GM13976 (cell line): Measurements from ENCODE around the gene TMEM131.

Experiments
- DNase-seq: peaks from one replicate; pipeline ENCODE4 v3.0.0; 2012; ENCODE audit warnings: low spot score
- in situ Hi-C: fragments of 300-500 bp; cut with MboI; formaldehyde crosslinking; loops from one replicate; pipeline ENCODE4 v1.12.0; 2022; ENCODE audit warnings: low sequenced_read_pairs, mixed read lengths, inconsistent platforms; ENCODE audit not compliant: unreplicated experiment
- TF ChIP-seq, protein P1 (sequence below): IDR thresholded peaks from 2 replicates; pipeline ENCODE4 v1.5.1; 2012; ENCODE audit warnings: borderline replicate concordance, mild to moderate bottlenecking; ENCODE audit not compliant: insufficient read depth; ENCODE audit errors: extremely low read depth, missing control alignments, control extremely low read depth

TMEM131 gene

GRCh38 chr2:97769308-97769707 lies 226.4 kb downstream of the TMEM131 start:
- DNase-seq, result no peak
- TF ChIP-seq, protein P1, sequence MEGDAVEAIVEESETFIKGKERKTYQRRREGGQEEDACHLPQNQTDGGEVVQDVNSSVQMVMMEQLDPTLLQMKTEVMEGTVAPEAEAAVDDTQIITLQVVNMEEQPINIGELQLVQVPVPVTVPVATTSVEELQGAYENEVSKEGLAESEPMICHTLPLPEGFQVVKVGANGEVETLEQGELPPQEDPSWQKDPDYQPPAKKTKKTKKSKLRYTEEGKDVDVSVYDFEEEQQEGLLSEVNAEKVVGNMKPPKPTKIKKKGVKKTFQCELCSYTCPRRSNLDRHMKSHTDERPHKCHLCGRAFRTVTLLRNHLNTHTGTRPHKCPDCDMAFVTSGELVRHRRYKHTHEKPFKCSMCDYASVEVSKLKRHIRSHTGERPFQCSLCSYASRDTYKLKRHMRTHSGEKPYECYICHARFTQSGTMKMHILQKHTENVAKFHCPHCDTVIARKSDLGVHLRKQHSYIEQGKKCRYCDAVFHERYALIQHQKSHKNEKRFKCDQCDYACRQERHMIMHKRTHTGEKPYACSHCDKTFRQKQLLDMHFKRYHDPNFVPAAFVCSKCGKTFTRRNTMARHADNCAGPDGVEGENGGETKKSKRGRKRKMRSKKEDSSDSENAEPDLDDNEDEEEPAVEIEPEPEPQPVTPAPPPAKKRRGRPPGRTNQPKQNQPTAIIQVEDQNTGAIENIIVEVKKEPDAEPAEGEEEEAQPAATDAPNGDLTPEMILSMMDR, result no peak
- in situ Hi-C loops, result no loop called here

- in situ Hi-C loops, result no loop called here
- no peak for DNase-seq
- TF ChIP-seq, protein P1, result no peak
These were observed 229.2 kb downstream of the TMEM131 start for GRCh38 chr2:97766567-97766966.

GRCh38 chr2:97765933-97766332 lies 229.8 kb downstream of the TMEM131 start:
- in situ Hi-C loops, result no loop called here
- no peak for DNase-seq
- TF ChIP-seq, protein P1, result no peak

- in situ Hi-C loops, result no loop called here
These were observed 231.0 kb downstream of the TMEM131 start for GRCh38 chr2:97764559-97765263.

DNA sequence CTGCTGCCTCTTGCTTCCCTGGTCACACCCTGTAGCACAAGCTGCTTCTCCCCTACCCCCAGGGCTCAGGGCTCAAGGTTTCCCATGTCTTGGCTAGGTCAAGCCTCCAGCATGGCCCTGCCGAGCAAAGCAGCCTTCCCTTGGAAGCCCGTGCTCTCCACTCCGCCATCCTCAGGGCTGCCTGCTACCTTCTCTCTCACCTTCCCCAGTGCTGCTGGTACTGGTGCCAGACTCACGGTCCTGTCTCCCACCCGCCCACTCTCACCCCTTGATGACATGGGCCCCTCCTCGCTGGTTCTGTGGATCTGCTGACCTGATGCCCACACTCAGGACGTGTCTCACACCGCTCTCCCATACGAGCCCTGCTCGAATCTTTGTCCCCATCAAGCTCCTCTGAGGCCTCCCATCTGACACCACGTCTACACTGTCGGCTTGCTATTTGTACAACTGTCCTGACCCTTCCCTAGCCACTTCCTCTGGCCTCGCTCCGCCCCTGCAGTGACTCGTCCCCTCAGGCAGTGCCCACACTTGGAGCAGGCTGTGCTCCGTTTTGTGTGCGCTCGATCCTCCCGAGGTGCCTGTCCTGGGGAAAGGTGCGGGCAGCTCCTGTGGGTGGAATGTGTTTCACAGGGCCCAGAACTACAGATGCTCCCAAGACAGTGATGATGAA lies 232.4 kb downstream of the TMEM131 start:
- in situ Hi-C loops, result no loop called here
- TF ChIP-seq, protein P1, result no peak
- DNase-seq, result no peak

More at GRCh38 chr2:97764559-97765263, 231.0 kb downstream of the TMEM131 start:
- DNase-seq, result no peak
- TF ChIP-seq, protein P1, result no peak

DNA sequence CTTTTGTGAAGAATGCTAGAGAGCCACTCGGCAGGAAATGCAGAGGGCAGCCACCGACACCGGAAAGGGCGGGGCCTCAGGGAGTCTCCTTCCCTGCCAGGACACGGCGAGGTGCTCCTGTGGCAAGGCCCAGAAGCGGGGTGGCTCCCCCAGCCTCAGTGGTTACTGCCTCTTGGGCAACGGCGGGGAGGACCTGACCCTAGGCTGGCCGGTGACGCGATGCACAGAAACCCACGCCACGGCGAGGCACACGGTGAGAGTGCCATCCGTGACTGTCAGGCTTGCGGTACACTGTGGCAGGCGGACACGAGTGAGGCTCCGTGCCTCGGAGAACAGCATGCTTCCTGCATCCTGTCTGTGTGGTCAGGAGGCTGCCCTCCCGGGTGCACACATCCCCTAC lies 234.6 kb downstream of the TMEM131 start:
- no peak for DNase-seq
- TF ChIP-seq, protein P1, result no peak
- in situ Hi-C loops, result no loop called here
